ENCODE data around the gene SNX19. TPM values are rescaled to one million over a fixed set of nuclear protein-coding genes. Genes with fewer than 3 reads are reported as not detected.

Gene SNX19
- total RNA-seq, 6 donors from 2014 or later: 46.4 to 112 (median 80.0) TPM

DNA sequence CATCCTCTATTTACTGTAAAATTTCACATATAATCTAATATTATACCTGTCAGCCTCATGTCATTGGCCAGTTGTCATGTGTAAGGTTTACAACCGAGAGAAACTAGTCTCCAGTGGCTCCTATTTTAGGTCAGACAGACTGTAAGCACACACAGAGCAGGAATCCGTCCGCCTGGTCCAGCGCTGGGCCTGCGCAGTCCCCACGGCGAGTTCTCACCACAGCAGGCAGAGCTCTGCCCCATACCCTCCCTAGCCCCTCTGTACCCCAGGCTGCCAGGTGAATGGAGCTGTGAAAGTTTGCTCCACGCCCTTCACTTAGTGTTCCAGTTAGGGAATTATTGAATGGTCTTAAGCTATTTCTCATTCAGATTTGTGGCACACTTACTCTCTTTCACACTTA is 63.7 kb downstream of the SNX19 start:
- peak in 1 of 2 donors; percentile 16 for DNase-seq
- no peak for TF ChIP-seq POLR2AphosphoS5 (IDR thresholded peaks at IDR 0.05)
- TF ChIP-seq, protein P1, sequence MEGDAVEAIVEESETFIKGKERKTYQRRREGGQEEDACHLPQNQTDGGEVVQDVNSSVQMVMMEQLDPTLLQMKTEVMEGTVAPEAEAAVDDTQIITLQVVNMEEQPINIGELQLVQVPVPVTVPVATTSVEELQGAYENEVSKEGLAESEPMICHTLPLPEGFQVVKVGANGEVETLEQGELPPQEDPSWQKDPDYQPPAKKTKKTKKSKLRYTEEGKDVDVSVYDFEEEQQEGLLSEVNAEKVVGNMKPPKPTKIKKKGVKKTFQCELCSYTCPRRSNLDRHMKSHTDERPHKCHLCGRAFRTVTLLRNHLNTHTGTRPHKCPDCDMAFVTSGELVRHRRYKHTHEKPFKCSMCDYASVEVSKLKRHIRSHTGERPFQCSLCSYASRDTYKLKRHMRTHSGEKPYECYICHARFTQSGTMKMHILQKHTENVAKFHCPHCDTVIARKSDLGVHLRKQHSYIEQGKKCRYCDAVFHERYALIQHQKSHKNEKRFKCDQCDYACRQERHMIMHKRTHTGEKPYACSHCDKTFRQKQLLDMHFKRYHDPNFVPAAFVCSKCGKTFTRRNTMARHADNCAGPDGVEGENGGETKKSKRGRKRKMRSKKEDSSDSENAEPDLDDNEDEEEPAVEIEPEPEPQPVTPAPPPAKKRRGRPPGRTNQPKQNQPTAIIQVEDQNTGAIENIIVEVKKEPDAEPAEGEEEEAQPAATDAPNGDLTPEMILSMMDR (IDR thresholded peaks at IDR 0.05): no peak
- TF ChIP-seq EP300 (IDR thresholded peaks at IDR 0.05): no peak
- TF ChIP-seq POLR2A (IDR thresholded peaks at IDR 0.05): no peak
- WGBS, 2 donors: 81 to 83% methylated on average over 8 of the region's 8 CpGs
- Histone ChIP-seq H3K27me3 (no peaks in the 10 kb centered on the region), H3K4me1 (no peaks in the 10 kb centered on the region), H3K4me3 (no peak overlapping the region), H3K27ac (no peak overlapping the region), H3K9me3 (no peaks in the 10 kb centered on the region), H3K36me3 (no peaks in the 10 kb centered on the region)
- ATAC-seq (ENCODE audit: low FRiP score in 2 of 2): peak in 1 of 2 donors; percentile 71

DNA sequence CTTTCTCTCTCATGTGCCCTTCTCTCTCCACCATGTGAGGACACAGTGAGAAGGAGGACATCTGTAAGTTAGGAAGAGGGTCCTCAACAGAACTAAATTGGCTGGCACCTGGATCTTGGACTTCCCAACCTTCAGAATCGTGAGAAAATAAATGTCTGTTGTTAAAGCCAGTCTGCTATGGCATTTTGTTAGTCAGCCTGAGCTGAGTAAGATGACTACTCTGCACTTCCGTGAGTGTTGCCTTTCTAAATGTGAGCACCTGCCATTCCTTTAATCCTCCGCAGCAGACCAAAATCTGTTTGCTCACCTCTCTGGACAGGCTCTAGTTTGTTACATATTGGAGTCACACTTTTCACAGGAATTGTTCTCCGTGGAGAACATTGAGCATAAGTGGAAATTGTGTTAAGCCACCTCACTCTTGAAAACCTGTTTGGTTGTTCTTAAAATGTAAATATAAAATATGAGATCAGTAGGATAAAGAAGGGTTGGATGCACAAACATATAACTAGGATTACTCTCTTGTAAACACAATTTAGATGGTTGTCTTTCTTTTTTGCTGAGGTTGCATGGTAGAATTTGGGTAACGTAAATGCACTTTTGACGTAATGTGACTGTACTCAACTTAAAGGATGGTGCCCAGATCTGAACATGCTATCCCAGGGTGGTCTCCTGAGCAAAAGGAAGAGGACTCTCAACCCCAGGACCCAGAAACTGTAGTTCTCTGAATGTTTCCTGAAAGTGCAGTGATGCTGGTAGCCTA is 65.9 kb downstream of the SNX19 start:
- DNase-seq (no peak), ATAC-seq (ENCODE audit: low FRiP score in 2 of 2) (no peak)
- no peak overlapping the region for H3K27ac ChIP-seq
- H3K9me3 ChIP-seq: no peaks in the 10 kb centered on the region
- no peaks in the 10 kb centered on the region for H3K36me3 ChIP-seq
- H3K4me3 ChIP-seq: no peak overlapping the region
- H3K27me3 ChIP-seq: no peaks in the 10 kb centered on the region
- WGBS, 2 donors: 81 to 84% methylated on average over 6 of the region's 6 CpGs
- TF ChIP-seq POLR2AphosphoS5 (IDR thresholded peaks at IDR 0.05) (no peak), POLR2A (IDR thresholded peaks at IDR 0.05) (no peak), EP300 (IDR thresholded peaks at IDR 0.05) (no peak)
- TF ChIP-seq, protein P1 (IDR thresholded peaks at IDR 0.05): no peak
- no peaks in the 10 kb centered on the region for H3K4me1 ChIP-seq

DNA sequence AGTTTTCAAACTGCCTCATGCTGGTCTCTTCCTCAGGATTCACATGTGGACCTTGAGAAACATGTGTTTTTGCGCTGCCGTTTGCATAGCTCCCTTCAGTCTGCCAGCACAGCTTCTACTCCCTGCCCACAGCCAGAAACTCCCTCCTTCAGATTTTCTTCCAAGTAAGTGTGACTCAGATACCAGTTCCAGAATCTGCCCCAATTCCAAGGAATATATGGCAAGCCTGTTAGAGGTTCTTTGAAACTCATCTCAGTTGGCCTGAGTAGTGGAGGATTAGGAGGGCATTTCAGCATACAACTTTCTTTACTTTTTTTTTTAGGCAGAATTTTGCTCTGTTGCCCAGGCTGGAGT is 67.1 kb downstream of the SNX19 start:
- WGBS, 2 donors: 72 to 88% methylated on average over 2 of the region's 2 CpGs
- H3K27ac ChIP-seq: no peak overlapping the region
- no peaks in the 10 kb centered on the region for H3K27me3 ChIP-seq
- H3K4me3 ChIP-seq: no peak overlapping the region
- no peaks in the 10 kb centered on the region for H3K36me3 ChIP-seq
- H3K4me1 ChIP-seq: no peaks in the 10 kb centered on the region
- DNase-seq: no peak
- H3K9me3 ChIP-seq: no peaks in the 10 kb centered on the region
- TF ChIP-seq EP300 (IDR thresholded peaks at IDR 0.05) (no peak), POLR2AphosphoS5 (IDR thresholded peaks at IDR 0.05) (no peak), POLR2A (IDR thresholded peaks at IDR 0.05) (no peak)
- TF ChIP-seq, protein P1 (IDR thresholded peaks at IDR 0.05): no peak
- ATAC-seq (ENCODE audit: low FRiP score in 2 of 2): peak in 1 of 2 donors; percentile 59

DNA sequence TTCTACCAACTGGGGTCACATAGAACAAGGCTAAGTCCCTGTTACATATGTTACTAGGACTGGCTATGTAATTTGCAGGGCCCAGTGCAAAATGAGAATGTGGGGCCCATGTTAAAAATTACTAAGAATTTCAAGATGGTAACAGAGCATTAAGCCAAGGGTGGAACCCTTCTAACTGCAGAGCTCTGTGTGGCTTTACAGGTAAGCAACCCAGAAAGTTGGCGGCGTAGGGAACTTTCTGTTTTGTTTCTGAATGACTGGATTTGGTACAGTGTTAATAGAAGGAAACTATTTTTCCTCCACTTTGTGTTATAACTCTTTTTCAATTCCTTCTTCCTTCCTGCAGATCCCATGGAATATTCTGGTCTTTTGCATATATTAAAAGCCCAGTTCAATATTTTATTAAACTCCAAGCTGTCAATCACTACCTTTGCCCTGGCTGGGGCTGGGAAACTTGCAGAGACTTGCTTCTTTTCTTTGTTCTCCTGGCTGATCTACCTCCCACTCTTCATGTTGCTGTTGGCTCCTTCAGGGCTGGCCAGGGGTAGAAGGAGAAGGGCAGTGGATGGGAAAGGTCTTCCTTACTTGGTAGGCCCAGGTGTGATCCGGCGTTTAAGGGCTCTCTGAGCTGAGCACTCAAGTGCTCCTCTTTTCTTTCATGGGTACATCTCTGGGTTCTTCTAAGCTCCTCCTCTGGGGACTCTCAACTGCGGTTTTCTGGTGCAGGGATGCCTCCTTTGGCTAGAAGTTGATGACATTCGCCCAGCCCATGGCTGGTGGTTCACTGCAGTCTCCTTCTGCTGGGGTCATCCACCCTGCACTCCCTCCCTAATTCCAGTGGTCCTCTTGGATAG is 67.7 kb downstream of the SNX19 start:
- Histone ChIP-seq H3K4me1 (no peaks in the 10 kb centered on the region), H3K27ac (no peak overlapping the region), H3K36me3 (no peaks in the 10 kb centered on the region), H3K4me3 (no peak overlapping the region), H3K9me3 (no peaks in the 10 kb centered on the region), H3K27me3 (no peaks in the 10 kb centered on the region)
- 67 to 68% methylated on average over 6 of the region's 6 CpGs for WGBS, 2 donors
- TF ChIP-seq POLR2A (IDR thresholded peaks at IDR 0.05) (no peak), POLR2AphosphoS5 (IDR thresholded peaks at IDR 0.05) (no peak), EP300 (IDR thresholded peaks at IDR 0.05) (no peak)
- TF ChIP-seq, protein P1 (IDR thresholded peaks at IDR 0.05): no peak
- no peak for DNase-seq
- no peak for ATAC-seq (ENCODE audit: low FRiP score in 2 of 2)
